ENCODE data around the gene SP3.

The SP3 gene

DNA sequence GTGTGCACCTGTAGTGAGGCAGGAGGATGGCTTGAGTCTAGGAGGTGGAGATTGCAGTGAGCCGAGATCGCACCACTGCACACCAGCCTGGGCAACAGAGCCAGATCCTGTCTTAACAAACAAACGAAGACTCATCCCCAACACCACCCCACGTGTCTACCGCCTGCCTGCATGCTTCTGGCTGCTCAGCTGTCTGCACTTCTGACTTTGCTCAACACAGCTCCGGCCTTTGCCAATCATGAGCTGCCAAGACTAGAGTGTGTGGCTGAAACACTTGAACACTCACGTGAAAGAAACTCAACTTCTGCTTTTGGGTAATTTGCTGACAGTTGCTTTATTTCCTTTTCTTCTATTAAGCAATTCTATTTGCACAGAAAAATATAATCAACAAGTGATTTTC, 32.1 kb upstream of the SP3 start:
- no peak for DNase-seq (ENCODE audit: low read depth in 1 of 2, low spot score in 1 of 2)

DNA sequence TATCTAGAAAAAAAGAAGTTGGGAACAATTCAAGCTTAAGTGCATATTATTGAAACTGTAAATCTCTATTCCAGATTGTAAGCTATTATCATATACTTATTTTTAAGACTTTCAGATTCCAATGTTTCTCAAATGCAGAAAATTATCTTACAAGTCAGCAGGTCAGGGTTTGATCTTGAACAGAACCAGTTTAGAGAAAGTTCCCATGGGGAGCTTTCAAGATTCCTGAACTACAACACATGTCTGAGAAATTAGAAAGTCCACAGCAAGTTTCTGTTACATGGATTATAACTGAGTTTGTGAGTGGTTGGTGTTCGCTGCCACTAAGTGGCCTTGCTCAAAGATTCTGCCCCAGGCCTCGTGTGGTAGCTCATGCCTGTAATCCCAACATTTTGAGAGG, 31.6 kb upstream of the SP3 start:
- no peak for DNase-seq (ENCODE audit: low read depth in 1 of 2, low spot score in 1 of 2)

DNA sequence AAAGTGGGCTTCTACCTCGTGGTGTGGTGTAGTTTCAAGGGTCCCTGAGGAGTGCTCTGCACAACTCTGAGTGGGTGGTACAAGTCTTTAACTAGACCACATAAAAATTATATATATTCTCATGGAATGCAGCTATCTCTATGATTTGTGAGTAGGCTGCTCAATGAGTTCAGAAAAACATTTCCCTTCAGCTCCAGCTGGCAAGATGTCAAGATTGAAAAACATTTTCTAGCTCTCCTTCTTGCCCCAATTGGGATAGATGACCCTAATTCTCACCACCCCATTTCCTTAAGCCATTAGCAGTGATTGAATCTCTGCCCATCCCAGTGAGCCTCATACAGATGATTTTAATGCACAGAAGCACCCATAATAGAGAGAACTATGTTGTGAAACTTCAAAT, 28.3 kb upstream of the SP3 start:
- no peak for DNase-seq (ENCODE audit: low read depth in 1 of 2, low spot score in 1 of 2)

DNA sequence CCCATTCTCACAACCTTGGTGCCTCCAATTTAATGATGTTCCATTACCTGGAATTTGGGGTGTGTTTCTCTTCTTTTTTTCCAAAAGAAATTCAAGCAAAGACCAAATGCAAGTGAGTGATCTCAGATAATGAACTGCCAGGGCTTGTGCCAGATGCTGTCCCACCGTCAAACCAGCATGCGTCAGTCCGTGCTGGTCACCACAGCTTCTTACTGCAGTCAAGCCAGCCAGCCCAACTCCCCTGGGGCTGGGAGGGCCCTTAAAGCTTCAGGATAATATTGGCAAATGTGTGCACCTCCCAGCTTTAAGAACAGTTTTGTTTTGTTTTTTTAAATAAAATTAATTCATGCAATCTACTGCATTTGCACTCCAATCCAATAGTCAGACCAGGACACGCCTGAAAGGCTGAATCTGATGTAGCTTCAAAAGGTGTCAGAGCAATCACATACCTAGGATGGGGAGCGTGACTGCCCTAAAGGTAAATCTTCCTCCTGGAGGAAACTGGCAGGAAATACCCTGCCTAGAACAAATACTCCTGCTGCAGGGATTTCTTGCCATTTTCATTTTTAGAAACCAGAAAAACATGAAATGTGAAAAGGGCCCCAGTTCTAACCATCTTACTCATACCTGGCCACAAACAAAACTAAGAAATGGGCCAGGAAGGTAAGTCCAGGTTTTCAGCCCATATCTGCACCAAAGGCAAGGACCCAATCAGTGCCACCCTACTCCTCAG, 26.8 kb upstream of the SP3 start:
- DNase-seq (ENCODE audit: low read depth in 1 of 2, low spot score in 1 of 2): no peak

DNA sequence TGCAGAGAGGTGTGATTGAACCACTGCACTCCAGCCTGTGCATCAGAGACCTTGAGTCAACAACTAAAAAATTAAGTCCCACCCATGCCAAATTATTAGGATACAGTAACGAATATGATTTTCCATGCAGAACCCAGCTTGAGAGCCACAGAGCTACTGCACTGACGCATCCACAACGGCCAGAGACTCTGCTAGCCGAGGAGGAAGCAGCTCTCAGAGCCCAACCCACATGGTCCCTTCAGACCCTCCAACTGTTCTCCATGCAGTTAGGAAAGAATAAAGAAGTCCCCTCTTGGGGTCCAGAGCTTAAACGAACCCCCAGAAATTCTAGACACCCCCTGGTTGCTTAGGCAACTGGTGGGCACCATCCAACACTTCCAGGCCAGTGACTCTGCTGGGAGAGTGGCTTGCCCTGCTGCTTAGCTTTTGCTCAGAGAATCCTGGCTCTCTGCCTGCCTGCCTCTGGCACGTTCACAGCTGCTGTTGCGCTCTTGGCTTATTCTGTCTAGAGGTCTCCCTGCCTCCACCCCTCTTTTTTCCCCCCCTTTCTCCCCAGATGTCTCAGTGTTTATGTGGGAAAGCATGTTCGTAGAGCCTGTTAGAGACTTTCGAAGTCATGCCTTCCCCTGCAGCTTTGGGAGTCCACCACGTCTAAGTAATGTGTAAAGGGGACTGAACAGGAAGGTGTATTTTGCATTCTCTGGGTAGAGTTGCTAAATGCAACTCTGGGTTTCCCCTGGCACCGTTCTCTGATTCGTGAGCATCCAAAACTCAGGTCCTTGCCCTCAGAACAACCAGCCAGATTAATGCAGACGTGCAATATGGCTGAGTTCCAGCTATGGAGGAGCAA, 26.0 kb upstream of the SP3 start:
- DNase-seq (ENCODE audit: low read depth in 1 of 2, low spot score in 1 of 2): no peak

DNA sequence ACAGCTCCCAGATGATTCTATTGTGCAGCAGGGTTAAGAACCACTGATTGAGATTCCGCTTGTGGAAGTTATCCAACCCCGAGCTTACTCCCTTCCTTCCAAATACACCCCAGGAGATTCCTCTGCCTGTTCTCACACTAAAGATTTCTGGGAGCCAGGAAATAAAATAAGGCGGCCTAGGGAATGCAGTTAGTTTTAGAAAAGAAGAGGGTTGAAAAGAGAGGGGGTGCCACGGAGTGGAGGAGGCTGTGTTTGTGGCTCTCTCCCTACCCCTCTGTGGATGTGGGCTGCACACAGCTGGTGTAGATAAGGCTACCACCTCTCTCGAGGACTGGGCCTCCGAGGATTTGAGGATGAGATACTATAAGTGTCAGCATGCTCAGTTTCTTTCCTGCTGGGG, 25.1 kb upstream of the SP3 start:
- no peak for DNase-seq (ENCODE audit: low read depth in 1 of 2, low spot score in 1 of 2)

DNA sequence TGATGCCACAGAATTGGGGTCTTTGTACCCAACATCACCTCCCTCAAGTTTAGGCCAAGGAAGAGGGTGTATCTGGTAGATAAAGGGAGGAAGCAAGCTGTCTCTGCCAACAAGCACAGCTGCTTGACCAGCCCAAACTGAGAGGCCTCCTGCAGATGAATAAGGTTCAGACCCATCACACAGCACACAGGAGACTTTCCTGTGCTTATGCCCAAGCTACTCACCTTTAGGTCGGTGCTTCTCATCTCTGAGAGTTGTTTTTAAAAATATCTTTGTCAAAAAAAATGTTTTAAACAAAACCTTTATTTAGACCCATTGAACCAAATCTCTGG, 24.7 kb upstream of the SP3 start:
- DNase-seq (ENCODE audit: low read depth in 1 of 2, low spot score in 1 of 2): no peak

DNA sequence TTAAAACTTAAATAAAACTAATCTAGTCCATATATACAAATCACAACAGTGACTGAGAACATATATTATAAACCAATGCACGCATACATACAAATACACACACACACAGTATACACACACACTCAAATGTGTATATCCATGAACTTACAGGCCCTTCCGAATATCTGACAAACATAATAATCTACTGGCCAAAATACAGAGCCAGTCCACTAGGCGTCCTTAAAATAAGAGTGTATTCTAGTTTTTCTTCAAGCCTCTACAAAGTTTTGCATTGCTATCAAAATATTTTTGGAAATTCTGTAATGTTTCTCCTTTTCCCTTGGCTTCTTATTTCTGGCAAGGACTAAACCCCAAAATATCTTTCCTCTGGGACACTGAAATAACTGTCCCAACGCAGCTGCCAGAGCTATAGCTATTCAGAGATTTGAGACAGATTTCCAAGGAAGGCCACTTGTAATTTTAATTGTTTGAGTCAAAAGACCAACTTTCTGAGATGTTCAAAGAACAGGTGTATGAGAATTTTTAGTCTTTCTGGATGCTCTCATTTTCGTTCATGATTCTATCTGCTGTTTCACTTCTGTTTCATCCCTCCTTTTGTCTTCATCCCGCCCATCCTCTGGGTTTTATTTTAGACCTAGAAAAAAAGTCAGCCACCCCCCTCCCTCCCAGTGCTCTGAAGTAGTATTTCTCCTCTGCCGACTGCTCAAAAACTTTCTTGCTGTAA, 24.1 kb upstream of the SP3 start:
- DNase-seq (ENCODE audit: low read depth in 1 of 2, low spot score in 1 of 2): no peak

DNA sequence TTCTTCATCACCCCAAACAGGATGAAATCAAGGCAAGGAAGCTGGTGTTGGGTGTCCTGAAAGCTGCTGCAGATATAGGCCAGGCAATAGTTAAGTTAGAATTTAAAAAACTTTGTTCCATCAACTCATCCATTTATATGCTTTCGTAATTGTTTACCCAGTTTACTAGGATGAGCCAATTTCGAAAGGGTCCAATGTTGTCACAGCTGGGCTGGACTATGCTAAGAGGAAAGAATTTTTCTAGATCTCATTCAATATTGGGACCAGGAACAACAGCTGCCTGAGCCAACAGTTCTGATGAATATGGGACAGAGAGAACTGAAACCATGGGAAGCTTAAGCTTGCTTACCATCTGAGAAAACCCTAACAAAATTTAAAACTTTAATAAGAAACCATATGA, 21.6 kb upstream of the SP3 start:
- DNase-seq (ENCODE audit: low read depth in 1 of 2, low spot score in 1 of 2): no peak

DNA sequence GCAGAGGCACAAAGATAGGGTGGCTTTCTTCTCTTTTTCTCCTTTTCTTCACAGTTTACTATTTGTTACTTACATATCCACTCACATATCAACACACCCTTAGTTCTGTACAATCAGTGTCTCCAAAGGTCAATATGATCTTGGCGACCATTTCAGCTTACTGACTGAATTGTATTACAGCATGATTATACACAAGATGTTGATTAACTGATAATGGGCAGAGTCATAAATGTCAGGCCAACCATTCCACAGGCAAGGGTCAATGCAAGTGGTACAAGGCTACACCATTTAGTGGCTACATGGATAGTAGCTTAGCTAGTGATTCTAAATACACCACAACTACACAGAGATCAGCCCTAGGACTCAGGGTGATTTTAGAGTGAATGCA, 20.4 kb upstream of the SP3 start:
- no peak for DNase-seq (ENCODE audit: low read depth in 1 of 2, low spot score in 1 of 2)

DNA sequence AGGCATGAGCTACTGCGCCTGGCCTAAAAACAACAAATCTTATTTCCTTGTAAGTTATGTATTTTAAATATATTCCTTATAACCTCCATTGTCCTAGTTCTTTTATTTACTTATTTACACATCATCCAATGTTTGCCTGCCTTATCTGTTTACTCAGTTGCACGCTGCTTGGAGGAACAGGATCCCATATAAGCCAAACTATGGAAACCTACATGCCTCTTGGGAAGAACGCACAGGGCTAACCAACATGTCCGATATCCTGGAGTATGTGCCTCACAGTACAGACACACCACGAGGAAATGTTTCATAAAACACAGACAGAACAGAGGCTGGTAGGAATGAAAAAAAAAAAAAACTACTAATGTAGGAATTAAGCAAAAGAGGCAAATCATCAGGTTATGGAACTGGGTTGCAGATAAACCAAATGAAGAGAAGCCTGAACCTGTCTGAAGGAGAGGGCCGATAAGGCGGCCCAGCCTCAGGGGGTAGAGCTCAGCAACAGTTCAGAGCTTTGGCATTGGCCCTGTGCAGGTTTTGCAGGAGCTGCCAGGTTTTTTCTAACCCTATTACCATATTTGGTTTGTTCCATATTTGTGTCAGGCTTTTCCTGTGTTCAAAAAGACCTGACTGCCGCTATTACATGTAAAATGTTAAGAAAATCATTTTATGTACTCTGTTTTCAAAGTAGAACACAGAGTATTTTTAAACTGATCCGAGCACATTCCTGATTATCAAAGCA, 19.9 kb upstream of the SP3 start:
- DNase-seq (ENCODE audit: low read depth in 1 of 2, low spot score in 1 of 2): no peak

DNA sequence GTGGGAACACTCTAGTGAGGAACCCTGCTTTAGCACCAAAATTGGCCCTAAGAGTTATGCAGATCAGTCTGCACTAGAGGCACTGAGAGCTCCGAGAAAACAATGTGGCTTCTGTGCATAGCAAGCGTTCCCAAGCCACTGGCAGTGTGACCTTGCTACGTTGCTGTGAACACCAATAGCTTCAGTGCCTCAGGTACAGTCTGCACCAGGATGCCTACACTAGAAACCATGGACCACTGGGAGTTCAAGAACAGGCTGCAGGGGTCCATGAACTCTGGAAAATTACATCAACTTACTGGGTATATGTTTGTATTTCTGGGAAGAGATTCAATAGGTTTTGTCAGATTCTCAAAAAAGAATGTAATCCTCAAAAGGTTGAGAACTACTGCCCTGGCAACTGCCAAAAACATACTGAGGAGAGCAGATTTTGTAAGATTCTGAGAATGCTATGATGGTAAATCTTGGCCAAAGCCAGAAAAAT, 18.3 kb upstream of the SP3 start:
- DNase-seq (ENCODE audit: low read depth in 1 of 2, low spot score in 1 of 2): no peak

DNA sequence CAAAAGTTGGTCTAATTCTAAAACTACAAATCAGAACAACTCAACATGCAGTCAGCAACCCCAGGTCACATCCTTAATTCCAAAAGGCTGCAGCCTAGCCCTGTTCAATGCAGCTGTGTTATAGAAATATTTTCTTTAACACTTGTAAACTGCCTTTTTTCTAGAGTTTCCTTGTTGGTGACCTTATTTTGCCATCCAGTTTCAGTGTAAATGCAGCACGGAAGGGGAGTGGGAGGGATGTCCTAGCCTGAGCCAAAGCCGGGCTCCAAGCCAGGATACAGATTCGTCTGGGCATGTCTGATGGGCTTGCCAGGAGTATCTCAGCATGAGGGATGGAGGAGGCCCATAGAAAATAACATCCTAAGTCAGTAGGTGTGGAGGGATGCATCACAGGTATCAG, 17.7 kb upstream of the SP3 start:
- DNase-seq (ENCODE audit: low read depth in 1 of 2, low spot score in 1 of 2): no peak

DNA sequence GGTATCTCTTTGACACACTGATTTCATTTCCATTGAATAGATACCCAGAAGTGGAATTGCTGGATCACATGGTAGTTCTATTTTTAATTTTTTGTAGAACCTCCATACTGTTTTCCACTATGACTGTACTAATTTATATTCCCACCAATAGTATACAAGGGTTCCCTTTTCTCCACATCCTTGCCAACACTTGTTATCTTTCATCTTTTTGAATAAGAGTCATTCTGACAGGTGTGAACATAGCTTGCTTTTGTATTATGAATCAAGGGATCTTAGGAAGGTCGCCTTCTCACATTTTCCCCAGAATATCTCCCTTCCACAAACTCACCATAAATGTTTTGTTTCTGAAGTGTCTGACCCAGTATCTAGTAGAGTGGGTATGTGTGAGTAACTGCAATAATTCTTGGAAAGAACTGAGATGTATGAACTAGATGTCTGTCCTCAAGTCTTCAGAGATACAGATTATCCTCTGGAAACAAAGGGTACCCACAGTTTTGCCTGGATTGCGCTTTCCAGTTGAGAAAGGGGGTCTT, 17.1 kb upstream of the SP3 start:
- no peak for DNase-seq (ENCODE audit: low read depth in 1 of 2, low spot score in 1 of 2)

DNA sequence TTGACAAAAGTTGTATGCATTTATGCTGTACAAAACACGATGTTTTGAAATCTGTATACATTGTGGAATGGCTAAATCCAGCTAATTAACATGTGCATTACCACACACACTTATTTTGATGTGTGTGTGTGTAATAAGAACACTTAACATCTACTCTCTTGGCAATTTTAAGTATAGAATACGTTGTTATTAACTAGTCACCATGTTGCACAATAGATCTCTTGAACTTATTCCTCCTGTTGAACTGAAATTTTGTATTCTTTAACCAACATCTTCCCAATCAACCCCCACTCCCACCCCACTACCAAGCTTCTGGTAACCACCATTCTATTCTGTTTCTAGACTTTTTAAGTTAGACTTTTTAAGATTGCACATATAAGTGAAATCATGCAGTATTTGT, 16.3 kb upstream of the SP3 start:
- DNase-seq (ENCODE audit: low read depth in 1 of 2, low spot score in 1 of 2): no peak

DNA sequence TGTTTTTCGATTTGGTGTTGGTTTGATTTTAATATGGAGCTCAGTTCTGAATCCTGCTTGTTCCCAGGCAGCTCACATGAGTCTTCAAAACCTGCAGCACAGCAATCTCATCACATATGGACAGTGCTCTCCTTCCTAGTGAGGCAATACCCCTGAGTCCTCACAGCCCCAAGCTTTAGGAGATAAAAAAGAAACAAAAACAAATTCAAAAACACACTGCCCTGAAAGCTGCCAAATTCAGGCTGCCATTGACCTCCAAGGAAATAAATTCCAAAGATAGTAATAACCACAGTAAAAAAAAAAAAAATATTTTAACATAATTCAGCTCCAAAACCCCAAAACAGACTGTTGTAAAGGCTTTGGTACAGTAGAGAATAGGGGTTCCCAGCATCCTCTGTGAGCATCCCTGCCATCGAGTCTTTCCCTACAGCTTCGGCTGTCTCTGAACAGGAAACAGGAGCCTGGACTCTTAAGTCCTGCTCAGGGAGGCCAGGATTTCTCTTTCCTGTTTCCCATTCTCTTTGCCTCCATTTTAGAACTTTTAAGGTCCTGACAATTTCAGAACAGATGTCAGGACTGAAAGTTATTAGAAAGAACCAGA, 14.7 kb upstream of the SP3 start:
- DNase-seq (ENCODE audit: low read depth in 1 of 2, low spot score in 1 of 2): no peak

DNA sequence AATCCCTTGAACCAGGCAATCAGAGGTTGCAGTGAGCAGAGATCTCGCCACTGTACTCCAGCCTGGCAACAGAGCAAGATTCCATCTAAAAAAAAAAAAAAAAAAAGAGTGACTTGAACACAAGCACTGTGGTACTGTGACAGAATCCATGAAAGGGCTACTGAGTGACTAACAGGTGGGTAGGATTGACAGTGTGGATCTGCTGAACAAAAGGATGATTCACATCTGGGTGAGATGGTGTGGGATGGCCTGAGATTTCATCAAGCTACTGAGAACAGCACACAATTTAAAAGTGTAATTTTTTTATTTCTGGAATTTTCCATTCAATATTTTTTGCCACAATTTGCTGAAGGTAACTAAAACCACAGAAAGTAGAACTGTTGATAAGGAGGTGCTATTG, 13.3 kb upstream of the SP3 start:
- DNase-seq (ENCODE audit: low read depth in 1 of 2, low spot score in 1 of 2): no peak

DNA sequence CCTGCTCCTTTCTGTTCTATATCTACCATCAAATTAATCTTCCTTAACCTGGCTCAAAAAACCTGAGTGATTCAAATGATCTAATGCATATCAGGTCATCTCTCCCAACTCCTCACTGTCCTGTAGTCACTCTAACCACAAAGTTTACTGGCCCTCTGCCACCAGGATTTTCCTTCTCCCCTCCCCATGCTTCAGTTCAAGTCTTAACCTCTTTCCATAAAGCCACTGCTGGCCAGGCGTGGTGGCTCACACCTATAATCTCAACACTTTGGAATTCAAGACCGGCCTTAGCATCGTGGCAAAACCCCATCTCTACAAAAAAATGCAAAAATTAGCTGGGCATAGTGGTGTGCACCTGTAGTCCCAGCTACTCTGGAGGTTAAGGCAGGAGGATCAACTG, 7.5 kb upstream of the SP3 start:
- no peak for DNase-seq (ENCODE audit: low read depth in 1 of 2, low spot score in 1 of 2)

DNA sequence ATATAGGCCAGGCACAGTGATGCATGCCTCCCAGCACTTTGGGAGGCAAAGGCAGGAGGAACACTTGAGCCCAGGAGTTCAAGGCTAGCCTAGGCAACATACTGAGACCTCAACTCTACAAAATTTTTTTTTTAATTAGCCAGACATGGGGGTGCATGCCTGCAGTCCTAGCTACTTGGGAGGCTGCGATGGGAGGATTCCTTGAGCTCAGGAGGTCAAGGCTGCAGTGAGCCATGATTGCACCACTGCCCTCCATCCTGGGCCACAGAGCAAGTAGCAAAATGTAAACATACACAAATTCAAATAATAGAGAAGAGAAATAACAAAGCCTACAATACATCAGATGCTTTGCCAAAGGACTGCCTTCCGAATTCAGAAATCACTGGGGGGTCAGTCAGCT, 7.0 kb upstream of the SP3 start:
- DNase-seq (ENCODE audit: low read depth in 1 of 2, low spot score in 1 of 2): no peak

DNA sequence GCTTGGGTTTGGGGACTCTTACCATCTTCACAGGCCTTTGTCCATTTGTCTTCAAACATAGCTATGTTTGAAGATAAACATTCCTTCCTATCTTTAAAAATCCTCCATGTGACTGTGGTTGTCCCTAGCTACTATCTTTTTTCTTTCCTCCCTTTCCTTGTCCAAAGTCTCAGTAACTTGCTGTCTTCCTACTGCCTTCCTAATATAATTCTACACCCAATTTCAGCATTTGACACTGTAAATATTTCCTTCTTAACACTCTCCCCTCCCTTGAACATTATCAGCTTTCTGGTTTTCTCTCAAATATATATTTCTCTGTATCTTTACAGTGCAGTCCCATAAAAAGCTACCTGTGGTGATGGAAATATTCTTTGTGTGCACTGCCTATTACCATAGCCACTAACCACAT, 5.3 kb upstream of the SP3 start:
- DNase-seq (ENCODE audit: low read depth in 1 of 2, low spot score in 1 of 2): no peak

DNA sequence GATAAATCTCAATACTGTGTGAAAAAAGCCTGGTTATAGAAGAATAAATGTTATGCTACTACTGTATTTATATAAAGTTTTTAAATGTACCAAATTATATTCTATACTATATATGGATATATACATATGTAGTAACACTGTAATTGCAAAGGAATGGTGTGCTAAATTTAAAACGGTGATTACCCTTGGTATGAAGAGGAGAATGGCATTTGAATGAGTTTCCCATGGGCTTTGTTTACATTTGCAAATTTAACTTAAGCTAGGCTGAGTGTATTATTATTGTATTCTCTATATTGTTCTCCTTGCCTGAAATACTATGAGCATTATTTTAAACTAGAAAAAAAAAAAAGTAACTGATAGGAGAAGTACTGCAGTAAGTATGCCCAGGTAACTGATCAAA, 4.7 kb upstream of the SP3 start:
- DNase-seq (ENCODE audit: low read depth in 1 of 2, low spot score in 1 of 2): no peak
